ENCODE results near the gene GSDMA.
"Not testable (repeated sequence)": the region's sequence is repeated elsewhere in the genome, so short reads cannot be mapped to it uniquely, and the experiment has no call there.

Gene GSDMA

DNA sequence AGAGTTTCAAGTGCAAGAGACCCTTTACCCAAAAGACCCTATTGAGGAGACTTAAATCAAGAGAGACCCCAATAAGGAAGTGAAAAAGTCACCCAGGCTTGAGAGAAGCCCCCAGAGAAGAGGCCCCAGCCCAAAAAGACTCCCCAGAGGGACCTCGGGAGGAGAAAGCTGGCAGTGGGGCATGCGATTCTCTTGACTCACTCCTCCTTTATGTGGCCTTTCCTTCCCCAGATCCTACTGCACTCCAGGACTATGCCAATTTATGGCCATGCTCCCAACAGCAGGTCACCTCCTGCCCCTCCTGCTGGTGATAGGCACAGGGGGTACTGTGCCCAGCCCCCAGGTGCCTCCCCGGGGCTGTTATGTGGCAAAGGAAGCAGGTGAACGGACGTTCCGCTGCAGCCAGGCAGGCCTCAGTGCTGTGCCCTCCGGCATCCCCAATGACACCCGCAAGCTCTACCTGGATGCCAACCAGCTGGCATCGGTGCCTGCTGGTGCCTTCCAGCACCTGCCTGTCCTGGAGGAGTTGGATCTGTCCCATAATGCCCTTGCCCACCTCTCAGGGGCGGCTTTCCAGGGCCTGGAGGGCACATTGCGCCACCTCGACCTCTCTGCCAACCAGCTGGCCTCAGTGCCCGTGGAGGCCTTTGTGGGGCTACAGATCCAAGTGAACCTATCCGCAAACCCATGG is 19.0 kb upstream of the GSDMA start:
- no CpG with 5 or more reads among the region's 14 CpGs for WGBS, 2 donors (ENCODE audit: extremely low coverage in 2 of 2, insufficient read length in 2 of 2, insufficient replicate concordance in 1 of 2)
- Histone ChIP-seq H2BK120ac (ENCODE audit: low read depth, low read length) (no peak overlapping the region), H3K36me3 (replicated peaks in 1 of 2; ENCODE audit: control insufficient read depth in 2 of 2, insufficient read depth in 2 of 2, low read length in 2 of 2) (no peaks in the 10 kb centered on the region), H3K79me1 (ENCODE audit: low read depth, low read length) (no peaks in the 10 kb centered on the region), H3K4me3 (ENCODE audit: low read length in 2 of 2) (no peak overlapping the region), H2BK15ac (ENCODE audit: low read length) (peak overlapping the region; percentile 40), H3K14ac (ENCODE audit: low read length) (no peak overlapping the region), H3K4me2 (ENCODE audit: insufficient read depth, low read length, poor library complexity, severe bottlenecking) (no peak overlapping the region), H3K4me1 (ENCODE audit: control insufficient read depth in 2 of 2, insufficient read depth in 1 of 2, low read depth in 1 of 2, low read length in 2 of 2) (peaks cover 1 to 9% of the 10 kb centered on the region in 2 donors), H3K23ac (ENCODE audit: low read depth, low read length, poor library complexity) (peak overlapping the region; percentile 59), H3K9ac (ENCODE audit: low read depth, low read length, poor library complexity) (no peak overlapping the region), H2BK12ac (ENCODE audit: low read length) (no peak overlapping the region), H3K18ac (ENCODE audit: low read length) (peak overlapping the region; percentile 80), H2AFZ (ENCODE audit: low read length) (no peak overlapping the region), H3K4ac (ENCODE audit: low read length) (no peak overlapping the region), H3K27me3 (ENCODE audit: control insufficient read depth in 3 of 3, insufficient read depth in 3 of 3, low read depth in 1 of 3, low read length in 3 of 3) (peaks cover 0 to 41% (median 0%) of the 10 kb centered on the region in 3 experiments), H4K91ac (ENCODE audit: low read depth, low read length, poor library complexity) (no peak overlapping the region), H2AK5ac (ENCODE audit: low read depth, low read length) (peak overlapping the region; percentile 27), H4K8ac (ENCODE audit: low read depth, low read length) (no peak overlapping the region), H3K9me3 (replicated peaks in 1 of 2; ENCODE audit: control insufficient read depth in 2 of 2, insufficient read depth in 1 of 2, low read depth in 1 of 2, low read length in 2 of 2) (no peaks in the 10 kb centered on the region), H2BK5ac (ENCODE audit: low read length) (no peak overlapping the region), H3K27ac (replicated peaks; ENCODE audit: low read length) (no peak overlapping the region)
- no peak for DNase-seq (ENCODE audit: low spot score)

DNA sequence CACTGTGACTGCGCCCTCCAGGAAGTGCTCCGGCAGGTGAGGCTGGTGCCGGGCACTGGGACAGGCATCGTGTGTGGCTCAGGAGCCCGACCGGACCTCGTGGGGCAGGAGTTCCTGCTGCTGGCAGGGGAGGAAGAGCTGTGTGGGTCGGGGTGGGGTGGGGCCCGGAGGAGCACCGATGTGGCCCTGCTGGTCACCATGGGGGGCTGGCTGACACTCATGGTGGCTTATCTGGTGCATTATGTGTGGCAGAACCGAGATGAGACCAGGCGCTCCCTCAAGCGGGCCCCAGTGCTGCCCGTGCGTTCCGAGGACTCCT is 18.5 kb upstream of the GSDMA start:
- Histone ChIP-seq H3K79me1 (ENCODE audit: low read depth, low read length) (no peaks in the 10 kb centered on the region), H3K36me3 (replicated peaks in 1 of 2; ENCODE audit: control insufficient read depth in 2 of 2, insufficient read depth in 2 of 2, low read length in 2 of 2) (no peaks in the 10 kb centered on the region), H3K4ac (ENCODE audit: low read length) (no peak overlapping the region), H4K8ac (ENCODE audit: low read depth, low read length) (no peak overlapping the region), H3K9me3 (replicated peaks in 1 of 2; ENCODE audit: control insufficient read depth in 2 of 2, insufficient read depth in 1 of 2, low read depth in 1 of 2, low read length in 2 of 2) (no peaks in the 10 kb centered on the region), H3K4me2 (ENCODE audit: insufficient read depth, low read length, poor library complexity, severe bottlenecking) (no peak overlapping the region), H3K18ac (ENCODE audit: low read length) (no peak overlapping the region), H2BK15ac (ENCODE audit: low read length) (peak overlapping the region; percentile 40), H4K91ac (ENCODE audit: low read depth, low read length, poor library complexity) (no peak overlapping the region), H3K4me1 (ENCODE audit: control insufficient read depth in 2 of 2, insufficient read depth in 1 of 2, low read depth in 1 of 2, low read length in 2 of 2) (peaks cover 1 to 10% of the 10 kb centered on the region in 2 donors), H3K9ac (ENCODE audit: low read depth, low read length, poor library complexity) (no peak overlapping the region), H2AFZ (ENCODE audit: low read length) (no peak overlapping the region), H2BK5ac (ENCODE audit: low read length) (no peak overlapping the region), H3K4me3 (ENCODE audit: low read length in 2 of 2) (no peak overlapping the region), H2BK12ac (ENCODE audit: low read length) (no peak overlapping the region), H3K27ac (replicated peaks; ENCODE audit: low read length) (no peak overlapping the region), H3K14ac (ENCODE audit: low read length) (no peak overlapping the region), H2AK5ac (ENCODE audit: low read depth, low read length) (peak overlapping the region; percentile 37), H2BK120ac (ENCODE audit: low read depth, low read length) (no peak overlapping the region), H3K27me3 (ENCODE audit: control insufficient read depth in 3 of 3, insufficient read depth in 3 of 3, low read depth in 1 of 3, low read length in 3 of 3) (peaks cover 0 to 41% (median 0%) of the 10 kb centered on the region in 3 experiments), H3K23ac (ENCODE audit: low read depth, low read length, poor library complexity) (peak overlapping the region; percentile 59)
- no CpG with 5 or more reads among the region's 16 CpGs for WGBS, 2 donors (ENCODE audit: extremely low coverage in 2 of 2, insufficient read length in 2 of 2, insufficient replicate concordance in 1 of 2)
- DNase-seq (ENCODE audit: low spot score) = no peak

DNA sequence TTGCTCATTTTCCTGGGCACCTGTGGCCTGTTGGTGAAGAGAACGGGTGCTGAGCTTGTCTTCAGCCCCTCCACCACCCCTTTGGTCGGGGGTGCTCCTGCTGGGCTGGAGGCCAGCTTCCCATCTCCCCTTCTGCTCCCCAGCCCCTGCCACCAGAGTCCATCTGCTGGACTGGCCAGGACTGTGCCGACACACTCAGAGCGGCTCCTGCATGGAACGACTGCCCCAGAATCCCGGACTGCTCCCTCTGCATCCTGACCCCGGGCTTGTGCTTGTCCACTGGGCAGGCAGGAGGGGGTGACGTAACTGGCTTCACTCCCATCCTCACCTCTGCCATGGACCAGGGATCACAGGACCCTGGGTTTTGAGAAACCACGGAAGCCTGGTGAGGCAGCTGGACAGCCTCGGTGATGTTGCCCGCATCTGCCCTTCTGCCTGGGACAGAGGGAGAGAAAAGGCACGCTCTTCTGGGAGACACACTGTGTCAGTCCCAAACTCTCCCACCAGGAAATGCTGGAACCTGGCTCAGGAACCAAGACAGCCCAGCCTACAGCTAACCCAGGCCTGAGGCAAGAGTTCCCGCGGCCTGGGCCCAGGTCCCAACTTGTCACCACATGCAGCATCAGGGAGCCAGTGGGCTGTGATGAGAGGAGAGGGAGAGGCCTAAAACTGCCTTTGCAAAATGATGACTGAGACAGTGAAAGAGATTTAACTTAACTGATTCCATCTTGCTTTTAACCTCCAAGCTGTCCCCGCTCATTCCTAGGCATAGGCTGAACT is 16.1 kb upstream of the GSDMA start:
- Histone ChIP-seq H2BK15ac (ENCODE audit: low read length) (no peak overlapping the region), H3K4me1 (ENCODE audit: control insufficient read depth in 2 of 2, insufficient read depth in 1 of 2, low read depth in 1 of 2, low read length in 2 of 2) (peaks cover 2 to 6% of the 10 kb centered on the region in 2 donors), H3K4ac (ENCODE audit: low read length) (no peak overlapping the region), H4K91ac (ENCODE audit: low read depth, low read length, poor library complexity) (no peak overlapping the region), H3K79me1 (ENCODE audit: low read depth, low read length) (no peaks in the 10 kb centered on the region), H3K18ac (ENCODE audit: low read length) (peak overlapping the region; percentile 74), H4K8ac (ENCODE audit: low read depth, low read length) (peak overlapping the region; percentile 0), H3K14ac (ENCODE audit: low read length) (no peak overlapping the region), H3K9me3 (replicated peaks in 1 of 2; ENCODE audit: control insufficient read depth in 2 of 2, insufficient read depth in 1 of 2, low read depth in 1 of 2, low read length in 2 of 2) (no peaks in the 10 kb centered on the region), H2BK5ac (ENCODE audit: low read length) (no peak overlapping the region), H3K23ac (ENCODE audit: low read depth, low read length, poor library complexity) (no peak overlapping the region), H3K4me2 (ENCODE audit: insufficient read depth, low read length, poor library complexity, severe bottlenecking) (no peak overlapping the region), H3K27me3 (ENCODE audit: control insufficient read depth in 3 of 3, insufficient read depth in 3 of 3, low read depth in 1 of 3, low read length in 3 of 3) (peaks cover 0 to 39% (median 0%) of the 10 kb centered on the region in 3 experiments), H2BK120ac (ENCODE audit: low read depth, low read length) (no peak overlapping the region), H3K27ac (replicated peaks; ENCODE audit: low read length) (no peak overlapping the region), H3K9ac (ENCODE audit: low read depth, low read length, poor library complexity) (no peak overlapping the region), H2BK12ac (ENCODE audit: low read length) (no peak overlapping the region), H3K4me3 (ENCODE audit: low read length in 2 of 2) (no peak overlapping the region), H3K36me3 (replicated peaks in 1 of 2; ENCODE audit: control insufficient read depth in 2 of 2, insufficient read depth in 2 of 2, low read length in 2 of 2) (no peaks in the 10 kb centered on the region), H2AK5ac (ENCODE audit: low read depth, low read length) (peak overlapping the region; percentile 89), H2AFZ (ENCODE audit: low read length) (peak overlapping the region; percentile 28)
- DNase-seq (ENCODE audit: low spot score) = no peak
- no CpG with 5 or more reads among the region's 15 CpGs for WGBS, 2 donors (ENCODE audit: extremely low coverage in 2 of 2, insufficient read length in 2 of 2, insufficient replicate concordance in 1 of 2)

DNA sequence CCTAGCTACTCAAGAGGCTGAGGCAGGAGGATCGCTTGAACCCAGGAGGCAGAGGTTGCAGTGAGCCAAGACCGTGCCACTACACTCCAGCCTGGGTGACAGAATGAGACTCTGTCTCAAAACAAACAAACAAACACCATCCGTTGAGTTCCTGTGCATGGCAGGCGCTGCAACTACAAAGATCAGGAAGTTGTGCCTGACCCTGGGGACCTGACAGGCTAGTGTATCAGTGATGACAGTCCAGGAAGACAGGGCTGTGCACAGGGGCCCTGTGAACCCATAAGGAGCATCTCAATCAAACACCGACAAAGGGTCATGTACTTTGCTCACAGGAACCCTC is 14.3 kb upstream of the GSDMA start:
- H2BK5ac ChIP-seq (ENCODE audit: low read length); H3K36me3 ChIP-seq (replicated peaks in 1 of 2; ENCODE audit: control insufficient read depth in 2 of 2, insufficient read depth in 2 of 2, low read length in 2 of 2); H3K4me2 ChIP-seq (ENCODE audit: insufficient read depth, low read length, poor library complexity, severe bottlenecking); H3K79me1 ChIP-seq (ENCODE audit: low read depth, low read length); H3K9ac ChIP-seq (ENCODE audit: low read depth, low read length, poor library complexity); H4K8ac ChIP-seq (ENCODE audit: low read depth, low read length); H3K23ac ChIP-seq (ENCODE audit: low read depth, low read length, poor library complexity); H3K4me3 ChIP-seq (ENCODE audit: low read length in 2 of 2); H4K91ac ChIP-seq (ENCODE audit: low read depth, low read length, poor library complexity); H3K4me1 ChIP-seq (ENCODE audit: control insufficient read depth in 2 of 2, insufficient read depth in 1 of 2, low read depth in 1 of 2, low read length in 2 of 2); H3K14ac ChIP-seq (ENCODE audit: low read length); H3K9me3 ChIP-seq (replicated peaks in 1 of 2; ENCODE audit: control insufficient read depth in 2 of 2, insufficient read depth in 1 of 2, low read depth in 1 of 2, low read length in 2 of 2); DNase-seq (ENCODE audit: low spot score); H3K18ac ChIP-seq (ENCODE audit: low read length); H2BK120ac ChIP-seq (ENCODE audit: low read depth, low read length); H2BK15ac ChIP-seq (ENCODE audit: low read length); H3K4ac ChIP-seq (ENCODE audit: low read length); H2BK12ac ChIP-seq (ENCODE audit: low read length); H3K27ac ChIP-seq (replicated peaks; ENCODE audit: low read length); H2AK5ac ChIP-seq (ENCODE audit: low read depth, low read length): not testable (repeated sequence)
- H2AFZ ChIP-seq (ENCODE audit: low read length) = peak overlapping the region; percentile 49
- whole genome bisulfite sequencing, 2 donors (ENCODE audit: extremely low coverage in 2 of 2, insufficient read length in 2 of 2, insufficient replicate concordance in 1 of 2) = no CpG with 5 or more reads among the region's 5 CpGs
- peaks cover 0 to 28% (median 7%) of the 10 kb centered on the region in 3 experiments for H3K27me3 ChIP-seq (ENCODE audit: control insufficient read depth in 3 of 3, insufficient read depth in 3 of 3, low read depth in 1 of 3, low read length in 3 of 3)
